Breast epithelium (tissue), 3 donors: ENCODE data around the gene CHCHD6.

ENCODE experiments used
- POLR2A ChIP-seq: fragments of 450-650 bp; IDR thresholded peaks from one replicate; pipeline ENCODE4 v1.6.1; 2016; ENCODE audit warnings: antibody characterized with exemption, mild to moderate bottlenecking, moderate library complexity
- POLR2AphosphoS5 ChIP-seq, 3 donors: sonication (generic); formaldehyde crosslinking; IDR thresholded peaks; one replicate each; pipeline ENCODE4 v1.6.1; 2017; ENCODE audit warnings: antibody characterized with exemption in 3 of 3
- TF ChIP-seq, protein P1 (sequence below), 3 donors: fragments of 450-650 bp; IDR thresholded peaks; one replicate each; pipeline ENCODE4 v1.5.1; 2016 to 2017; ENCODE audit warnings: antibody characterized with exemption in 3 of 3, mild to moderate bottlenecking in 3 of 3, moderate library complexity in 3 of 3

DNA sequence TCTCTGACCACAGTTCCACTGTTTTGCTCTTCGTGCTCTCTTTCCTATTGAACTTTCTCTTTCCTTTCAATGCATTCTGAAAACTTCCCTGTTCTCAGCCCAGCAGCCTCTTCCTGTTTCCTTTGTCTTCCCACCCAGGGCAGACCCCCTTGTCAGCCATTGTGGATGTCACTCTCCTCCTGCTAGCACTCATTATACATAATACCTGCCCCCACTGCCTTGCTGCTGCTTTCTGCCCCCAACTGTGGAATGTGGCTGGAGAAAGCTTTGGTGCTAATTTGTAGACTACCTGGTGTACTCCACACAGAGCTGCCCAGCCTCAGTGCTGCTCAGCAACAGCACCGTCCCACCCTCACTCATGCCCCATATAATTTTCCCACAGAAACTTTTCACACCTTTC lies 80.2 kb downstream of the CHCHD6 start:
- TF ChIP-seq, protein P1, sequence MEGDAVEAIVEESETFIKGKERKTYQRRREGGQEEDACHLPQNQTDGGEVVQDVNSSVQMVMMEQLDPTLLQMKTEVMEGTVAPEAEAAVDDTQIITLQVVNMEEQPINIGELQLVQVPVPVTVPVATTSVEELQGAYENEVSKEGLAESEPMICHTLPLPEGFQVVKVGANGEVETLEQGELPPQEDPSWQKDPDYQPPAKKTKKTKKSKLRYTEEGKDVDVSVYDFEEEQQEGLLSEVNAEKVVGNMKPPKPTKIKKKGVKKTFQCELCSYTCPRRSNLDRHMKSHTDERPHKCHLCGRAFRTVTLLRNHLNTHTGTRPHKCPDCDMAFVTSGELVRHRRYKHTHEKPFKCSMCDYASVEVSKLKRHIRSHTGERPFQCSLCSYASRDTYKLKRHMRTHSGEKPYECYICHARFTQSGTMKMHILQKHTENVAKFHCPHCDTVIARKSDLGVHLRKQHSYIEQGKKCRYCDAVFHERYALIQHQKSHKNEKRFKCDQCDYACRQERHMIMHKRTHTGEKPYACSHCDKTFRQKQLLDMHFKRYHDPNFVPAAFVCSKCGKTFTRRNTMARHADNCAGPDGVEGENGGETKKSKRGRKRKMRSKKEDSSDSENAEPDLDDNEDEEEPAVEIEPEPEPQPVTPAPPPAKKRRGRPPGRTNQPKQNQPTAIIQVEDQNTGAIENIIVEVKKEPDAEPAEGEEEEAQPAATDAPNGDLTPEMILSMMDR (IDR thresholded peaks at IDR 0.05), result no peak
- no peak for TF ChIP-seq POLR2A
- no peak for TF ChIP-seq POLR2AphosphoS5 (IDR thresholded peaks at IDR 0.05)
